Vagina (tissue), 2 donors: ENCODE data around the gene HYAL1. TPM values are rescaled to one million over a fixed set of nuclear protein-coding genes. Genes with fewer than 3 reads are reported as not detected.

Source experiments
- DNase-seq, 2 donors: peaks; one replicate each; pipeline ENCODE4 v3.0.0-alpha.2; 2017; ENCODE audit errors: extremely low spot score in 2 of 2
- H3K27ac ChIP-seq: fragments of 200-600 bp; sonication (generic); one replicate; pipeline ENCODE4 v1.5.1; 2019
- H3K27me3 ChIP-seq: fragments of 200-600 bp; sonication (generic); one replicate; pipeline ENCODE4 v1.5.1; 2019
- H3K36me3 ChIP-seq, 2 donors: fragments of 200-600 bp; sonication (generic); one replicate each; pipeline ENCODE4 v1.5.1; 2017 to 2019
- H3K4me1 ChIP-seq: fragments of 200-600 bp; sonication (generic); one replicate; pipeline ENCODE4 v1.5.1; 2019
- H3K4me3 ChIP-seq, 2 donors: fragments of 200-600 bp; sonication (generic); 1 replicate in 1 of 2; 2 replicates in 1 of 2; pipeline ENCODE4 v1.5.1; 2016 to 2019
- H3K9me3 ChIP-seq: fragments of 200-600 bp; sonication (generic); one replicate; pipeline ENCODE4 v1.5.1; 2019
- POLR2A ChIP-seq, 2 donors: fragments of 450-650 bp; IDR thresholded peaks; one replicate each; pipeline ENCODE4 v1.6.1; 2017; ENCODE audit warnings: antibody characterized with exemption in 2 of 2, mild to moderate bottlenecking in 2 of 2, moderate library complexity in 2 of 2
- POLR2AphosphoS5 ChIP-seq, 2 donors: sonication (generic); formaldehyde crosslinking; IDR thresholded peaks; one replicate each; pipeline ENCODE4 v1.9.0; 2017; ENCODE audit warnings: antibody characterized with exemption in 2 of 2, mild to moderate bottlenecking in 2 of 2, low read depth in 1 of 2; ENCODE audit not compliant: insufficient read depth in 1 of 2
- intact Hi-C: fragments of 100-400 bp; cut with DNase I; formaldehyde crosslinking; loops from one replicate; pipeline ENCODE4 v1.15.1; 2023
- total RNA-seq: library from RNA; depleted of rRNA; stranded (reverse); fragments of >200 nt; gene quantifications from one replicate; pipeline ENCODE4 v1.2.3, GENCODE V29; 2016
- TF ChIP-seq, protein P1 (sequence below), 3 experiments: fragments of 450-650 bp in 2 of 3; fragments of 200-600 bp in 1 of 3; sonication (generic) in 1 of 3; IDR thresholded peaks; one replicate each; pipeline ENCODE4 v1.5.1; 2017 to 2019; ENCODE audit warnings: antibody characterized with exemption in 3 of 3, mild to moderate bottlenecking in 2 of 3, moderate library complexity in 2 of 3

Gene HYAL1
- total RNA-seq, 1 donor from 2014 or later: 17.7 TPM

DNA sequence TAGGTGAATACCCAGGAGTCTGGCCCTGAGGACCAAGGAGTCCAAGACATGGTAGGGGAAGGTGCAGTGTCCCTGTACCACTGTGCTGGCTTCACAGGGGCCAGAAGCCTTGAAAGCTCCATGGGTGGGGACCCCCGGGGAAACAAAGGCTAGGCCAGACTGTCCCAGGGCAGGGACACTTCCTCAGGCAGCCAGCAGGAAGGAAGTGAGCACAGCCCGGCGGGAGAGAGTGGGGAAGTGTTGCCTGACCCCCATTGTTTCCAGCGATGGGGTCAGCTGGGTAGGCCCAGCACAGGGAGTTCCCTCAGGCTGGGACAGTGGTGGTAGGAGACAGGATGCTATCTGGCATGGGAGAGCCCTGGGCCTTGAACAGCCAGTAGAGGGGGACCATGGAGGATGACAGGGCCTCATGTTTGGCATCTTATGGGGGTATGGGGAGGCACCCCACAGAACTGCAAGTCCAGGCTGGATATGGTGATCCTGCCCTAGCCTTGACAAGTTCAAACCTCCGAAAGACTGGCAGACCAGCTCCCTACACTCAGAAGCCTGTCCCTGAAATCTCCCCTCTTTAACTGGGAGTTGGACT lies 20.3 kb upstream of the HYAL1 start:
- no peak for DNase-seq
- intact Hi-C loops: loop anchor here (2.0 to 5.0 kb wide), 2 partner anchors 25 to 66 kb away; partner anchors contain the start of genes HYAL3 and NAA80

GRCh38 chr3:50323092-50323600 lies 19.8 kb upstream of the HYAL1 start:
- DNase-seq: no peak
- intact Hi-C loops: loop anchor here (2.0 to 5.0 kb wide), 2 partner anchors 24 to 66 kb away; partner anchors contain the start of genes HYAL3 and NAA80
- no peaks in the 10 kb centered on the region for H3K27me3 ChIP-seq
- H3K9me3 ChIP-seq: no peaks in the 10 kb centered on the region
- H3K4me3 ChIP-seq: peak overlapping the region in 1 of 2 donors; percentile 72
- TF ChIP-seq POLR2AphosphoS5 (IDR thresholded peaks at IDR 0.05; ENCODE audit: insufficient read depth in 1 of 2, low read depth in 1 of 2): no peak
- TF ChIP-seq, protein P1, sequence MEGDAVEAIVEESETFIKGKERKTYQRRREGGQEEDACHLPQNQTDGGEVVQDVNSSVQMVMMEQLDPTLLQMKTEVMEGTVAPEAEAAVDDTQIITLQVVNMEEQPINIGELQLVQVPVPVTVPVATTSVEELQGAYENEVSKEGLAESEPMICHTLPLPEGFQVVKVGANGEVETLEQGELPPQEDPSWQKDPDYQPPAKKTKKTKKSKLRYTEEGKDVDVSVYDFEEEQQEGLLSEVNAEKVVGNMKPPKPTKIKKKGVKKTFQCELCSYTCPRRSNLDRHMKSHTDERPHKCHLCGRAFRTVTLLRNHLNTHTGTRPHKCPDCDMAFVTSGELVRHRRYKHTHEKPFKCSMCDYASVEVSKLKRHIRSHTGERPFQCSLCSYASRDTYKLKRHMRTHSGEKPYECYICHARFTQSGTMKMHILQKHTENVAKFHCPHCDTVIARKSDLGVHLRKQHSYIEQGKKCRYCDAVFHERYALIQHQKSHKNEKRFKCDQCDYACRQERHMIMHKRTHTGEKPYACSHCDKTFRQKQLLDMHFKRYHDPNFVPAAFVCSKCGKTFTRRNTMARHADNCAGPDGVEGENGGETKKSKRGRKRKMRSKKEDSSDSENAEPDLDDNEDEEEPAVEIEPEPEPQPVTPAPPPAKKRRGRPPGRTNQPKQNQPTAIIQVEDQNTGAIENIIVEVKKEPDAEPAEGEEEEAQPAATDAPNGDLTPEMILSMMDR (IDR thresholded peaks at IDR 0.05): no peak
- H3K36me3 ChIP-seq: peaks cover 0 to 16% of the 10 kb centered on the region in 2 donors
- peak overlapping the region; percentile 90 for H3K27ac ChIP-seq
- peaks cover 54% of the 10 kb centered on the region for H3K4me1 ChIP-seq

More for the DNA sequence above, 20.3 kb upstream of the HYAL1 start:
- peaks cover 54% of the 10 kb centered on the region for H3K4me1 ChIP-seq
- no peak overlapping the region for H3K4me3 ChIP-seq
- H3K27me3 ChIP-seq: no peaks in the 10 kb centered on the region
- TF ChIP-seq POLR2AphosphoS5 (IDR thresholded peaks at IDR 0.05; ENCODE audit: insufficient read depth in 1 of 2, low read depth in 1 of 2) (peak in 1 of 2 donors; percentile 55), POLR2A (IDR thresholded peaks at IDR 0.05) (no peak)
- peak overlapping the region; percentile 90 for H3K27ac ChIP-seq
- H3K9me3 ChIP-seq: no peaks in the 10 kb centered on the region
- H3K36me3 ChIP-seq: peaks cover 0 to 13% of the 10 kb centered on the region in 2 donors

DNA sequence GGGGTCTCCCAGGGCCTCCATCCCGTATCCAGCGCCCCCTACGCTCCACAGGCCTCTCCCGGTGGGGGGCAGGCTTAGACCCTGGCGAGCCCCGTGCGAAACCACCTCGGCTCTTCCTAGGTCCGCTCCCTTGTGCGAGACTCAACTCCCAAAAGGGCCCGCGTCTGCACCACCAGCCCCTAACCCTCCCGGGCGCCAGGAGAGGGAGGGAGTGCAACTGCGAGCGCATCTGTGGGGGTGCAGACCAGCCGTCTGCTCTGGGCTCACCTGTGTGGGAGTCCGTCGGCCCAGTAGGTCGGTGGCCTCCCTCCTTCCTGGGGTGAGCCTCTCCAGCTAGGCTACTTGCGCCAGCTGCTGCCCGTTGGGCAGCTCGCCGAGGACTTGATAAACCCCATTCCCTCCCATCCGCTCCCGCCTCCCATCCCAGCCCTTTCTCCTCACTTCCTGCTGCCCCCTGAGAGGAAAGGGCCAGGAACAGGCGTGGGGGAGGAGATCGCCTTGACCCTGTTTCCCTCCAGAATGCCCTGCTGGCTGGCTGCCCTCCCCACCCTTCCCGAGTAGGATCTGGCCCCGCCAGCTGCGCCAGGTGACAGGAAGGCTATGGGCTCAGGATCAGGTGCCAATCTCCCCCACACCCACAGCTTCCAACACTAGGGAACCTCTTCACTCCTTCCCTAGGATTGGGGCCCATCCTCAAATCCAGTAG lies 19.2 kb upstream of the HYAL1 start, which contains the start of gene HYAL2:
Gene HYAL2 (minus strand): TSS at position 360 of the 706 bp plus-strand sequence. CDS start 2,256 bp downstream, outside the sequence.
- peaks cover 57% of the 10 kb centered on the region for H3K4me1 ChIP-seq

DNA sequence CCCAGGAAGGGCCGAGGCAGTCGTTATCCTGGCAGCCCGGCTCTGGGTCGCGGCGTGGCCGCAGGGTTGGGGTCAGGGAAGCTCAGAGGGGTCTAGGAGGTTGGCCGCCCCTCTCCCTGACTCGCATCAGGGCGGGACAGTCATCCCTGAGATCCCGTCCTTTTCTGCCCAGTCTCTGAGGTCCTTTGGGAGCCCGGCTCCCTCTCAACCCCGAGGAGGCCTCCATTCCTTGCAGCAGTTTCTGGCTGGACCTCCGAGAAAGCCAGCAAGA lies 18.7 kb upstream of the HYAL1 start:
- no peak for DNase-seq
- peak overlapping the region; percentile 90 for H3K27ac ChIP-seq
- TF ChIP-seq POLR2AphosphoS5 (IDR thresholded peaks at IDR 0.05; ENCODE audit: insufficient read depth in 1 of 2, low read depth in 1 of 2) (no peak), POLR2A (IDR thresholded peaks at IDR 0.05) (no peak)
- TF ChIP-seq, protein P1 (IDR thresholded peaks at IDR 0.05): no peak
- peaks cover 0 to 20% of the 10 kb centered on the region in 2 donors for H3K36me3 ChIP-seq
- no peaks in the 10 kb centered on the region for H3K9me3 ChIP-seq
- peak overlapping the region; percentile 72 to 97 for H3K4me3 ChIP-seq
- H3K4me1 ChIP-seq: peaks cover 57% of the 10 kb centered on the region
- no peaks in the 10 kb centered on the region for H3K27me3 ChIP-seq
- intact Hi-C loops: loop anchor here (2.0 to 5.0 kb wide), 2 partner anchors 23 to 65 kb away; partner anchors contain the start of genes HYAL3 and NAA80

More for the DNA sequence above, 19.2 kb upstream of the HYAL1 start, which contains the start of gene HYAL2:
- DNase-seq: no peak
- intact Hi-C loops: loop anchor here (2.0 to 5.0 kb wide), 2 partner anchors 24 to 65 kb away; partner anchors contain the start of genes HYAL3 and NAA80
- Histone ChIP-seq H3K4me3 (peak within 1 kb of the TSS; percentile 72 to 97), H3K27ac (peak within 1 kb of the TSS; percentile 90), H3K36me3 (peaks cover 0 to 20% of the 10 kb centered on the region in 2 donors), H3K27me3 (no peaks in the 10 kb centered on the region), H3K9me3 (no peaks in the 10 kb centered on the region)
- TF ChIP-seq POLR2AphosphoS5 (IDR thresholded peaks at IDR 0.05; ENCODE audit: insufficient read depth in 1 of 2, low read depth in 1 of 2) (peak in 1 of 2 donors; percentile 47), POLR2A (IDR thresholded peaks at IDR 0.05) (no peak)
- TF ChIP-seq, protein P1 (IDR thresholded peaks at IDR 0.05): no peak

- peak overlapping the region; percentile 90 for H3K27ac ChIP-seq
- DNase-seq: no peak
- no peaks in the 10 kb centered on the region for H3K9me3 ChIP-seq
- TF ChIP-seq, protein P1 (IDR thresholded peaks at IDR 0.05): peak in 1 of 3 experiments; percentile 39
- no peak for TF ChIP-seq POLR2A (IDR thresholded peaks at IDR 0.05)
- TF ChIP-seq POLR2AphosphoS5 (IDR thresholded peaks at IDR 0.05; ENCODE audit: insufficient read depth in 1 of 2, low read depth in 1 of 2): peak; percentile 56 to 76
- no peaks in the 10 kb centered on the region for H3K27me3 ChIP-seq
- intact Hi-C loops: loop anchor here (2.0 to 5.0 kb wide), 2 partner anchors 23 to 64 kb away; partner anchors contain the start of genes HYAL3 and NAA80
- peaks cover 59% of the 10 kb centered on the region for H3K4me1 ChIP-seq
- peak overlapping the region; percentile 72 to 97 for H3K4me3 ChIP-seq
- peaks cover 0 to 20% of the 10 kb centered on the region in 2 donors for H3K36me3 ChIP-seq
These were observed 18.2 kb upstream of the HYAL1 start for GRCh38 chr3:50321336-50322114.
